Neuronal stem cell (in vitro differentiated cells): ENCODE measurements around the gene OR1S1.
A peak's percentile ranks its signal among the peaks of the same experiment; 100 is the strongest.

ENCODE experiments used
- DNase-seq: peaks from one replicate; pipeline ENCODE4 v3.0.0-alpha.2; 2013; ENCODE audit warnings: low spot score
- H2AFZ ChIP-seq: one replicate; pipeline ENCODE4 v1.6.1; 2013; ENCODE audit warnings: mild to moderate bottlenecking, low read length, inconsistent platforms
- H2AK5ac ChIP-seq: 2 replicates; pipeline ENCODE4 v1.6.1; 2013; ENCODE audit warnings: low read depth, mild to moderate bottlenecking, inconsistent platforms, low read length, moderate library complexity, mixed read lengths
- H2BK120ac ChIP-seq: 2 replicates; pipeline ENCODE4 v1.6.1; 2013; ENCODE audit warnings: low read depth, mild to moderate bottlenecking, inconsistent platforms, low read length, moderate library complexity, mixed read lengths
- H2BK12ac ChIP-seq: one replicate; pipeline ENCODE4 v1.6.1; 2013; ENCODE audit warnings: low read length, inconsistent platforms
- H2BK15ac ChIP-seq: 2 replicates; pipeline ENCODE4 v1.6.1; 2013; ENCODE audit warnings: mild to moderate bottlenecking, low read length, inconsistent platforms, mixed read lengths
- H2BK5ac ChIP-seq: one replicate; pipeline ENCODE4 v1.6.1; 2013; ENCODE audit warnings: inconsistent platforms, mild to moderate bottlenecking, low read length, moderate library complexity
- H3K14ac ChIP-seq: one replicate; pipeline ENCODE4 v1.6.1; 2013; ENCODE audit warnings: low read length, inconsistent platforms
- H3K18ac ChIP-seq: 2 replicates; pipeline ENCODE4 v1.6.1; 2013; ENCODE audit warnings: low read length, inconsistent platforms
- H3K23ac ChIP-seq: 2 replicates; pipeline ENCODE4 v1.6.1; 2013; ENCODE audit warnings: low read depth, mild to moderate bottlenecking, mixed read lengths, low read length, inconsistent platforms; ENCODE audit not compliant: poor library complexity
- H3K27ac ChIP-seq: replicated peaks from 3 replicates; pipeline ENCODE4 v1.5.1; 2013; ENCODE audit warnings: low read length, inconsistent platforms
- H3K27me3 ChIP-seq, 3 experiments: 2 replicates each; pipeline ENCODE4 v1.6.1; 2013; ENCODE audit warnings: low read length in 3 of 3, mild to moderate bottlenecking in 2 of 3, inconsistent platforms in 1 of 3, low read depth in 1 of 3, mixed read lengths in 1 of 3, moderate library complexity in 1 of 3; ENCODE audit not compliant: control insufficient read depth in 3 of 3, insufficient read depth in 3 of 3
- H3K36me3 ChIP-seq, 2 donors: replicated peaks in 1 of 2; 2 replicates each; pipeline ENCODE4 v1.6.1; 2013; ENCODE audit warnings: low read length in 2 of 2; ENCODE audit not compliant: control insufficient read depth in 2 of 2, insufficient read depth in 2 of 2
- H3K4ac ChIP-seq: 2 replicates; pipeline ENCODE4 v1.6.1; 2013; ENCODE audit warnings: inconsistent platforms, mild to moderate bottlenecking, low read length, moderate library complexity
- H3K4me1 ChIP-seq, 2 donors: 1 replicate in 1 of 2; 2 replicates in 1 of 2; pipeline ENCODE4 v1.6.1; 2013; ENCODE audit warnings: low read length in 2 of 2, low read depth in 1 of 2; ENCODE audit not compliant: control insufficient read depth in 2 of 2, insufficient read depth in 1 of 2
- H3K4me2 ChIP-seq: one replicate; pipeline ENCODE4 v1.6.1; 2013; ENCODE audit warnings: mild to moderate bottlenecking, low read length, inconsistent platforms; ENCODE audit not compliant: insufficient read depth, poor library complexity, severe bottlenecking
- H3K4me3 ChIP-seq, 2 donors: 2 replicates each; pipeline ENCODE4 v1.5.1; 2013; ENCODE audit warnings: low read length in 2 of 2, mild to moderate bottlenecking in 2 of 2, inconsistent platforms in 1 of 2, moderate library complexity in 1 of 2
- H3K79me1 ChIP-seq: one replicate; pipeline ENCODE4 v1.6.1; 2013; ENCODE audit warnings: low read depth, mild to moderate bottlenecking, inconsistent platforms, low read length, moderate library complexity
- H3K9ac ChIP-seq: one replicate; pipeline ENCODE4 v1.6.1; 2013; ENCODE audit warnings: mild to moderate bottlenecking, low read depth, low read length, inconsistent platforms; ENCODE audit not compliant: poor library complexity
- H3K9me3 ChIP-seq, 2 donors: replicated peaks in 1 of 2; 2 replicates each; pipeline versions ENCODE3 to v1.6.1; 2013; ENCODE audit warnings: low read length in 2 of 2, mild to moderate bottlenecking in 2 of 2, inconsistent platforms in 1 of 2, low read depth in 1 of 2, mixed read lengths in 1 of 2, moderate library complexity in 1 of 2; ENCODE audit not compliant: control insufficient read depth in 2 of 2, insufficient read depth in 1 of 2
- H4K8ac ChIP-seq: one replicate; pipeline ENCODE4 v1.6.1; 2013; ENCODE audit warnings: low read depth, mild to moderate bottlenecking, inconsistent platforms, low read length, moderate library complexity
- H4K91ac ChIP-seq: one replicate; pipeline ENCODE4 v1.6.1; 2013; ENCODE audit warnings: low read length, low read depth, mild to moderate bottlenecking, inconsistent platforms; ENCODE audit not compliant: poor library complexity
- WGBS, 2 donors: extraction: QIAGEN DNeasy Blood & Tissue Kit; methylation state at CpG; one replicate each; pipeline ENCODE4 v1.1.7; 2013; ENCODE audit warnings: missing lambda C conversion rate in 2 of 2, mixed read lengths in 1 of 2; ENCODE audit not compliant: insufficient read length in 2 of 2, insufficient replicate concordance in 1 of 2; ENCODE audit errors: extremely low coverage in 2 of 2; 5-methylcytosine and 5-hydroxymethylcytosine counted together

OR1S1 gene

GRCh38 chr11:58177409-58178054, 35.0 kb upstream of the OR1S1 start:
- Histone ChIP-seq H3K4me3 (no peak overlapping the region), H3K18ac (no peak overlapping the region), H3K79me1 (no peaks in the 10 kb centered on the region), H4K91ac (no peak overlapping the region), H3K9me3 (no peaks in the 10 kb centered on the region), H3K27ac (no peak overlapping the region), H3K4me1 (no peaks in the 10 kb centered on the region), H3K4ac (no peak overlapping the region), H2AK5ac (no peak overlapping the region), H2BK5ac (no peak overlapping the region), H3K14ac (no peak overlapping the region), H2BK15ac (no peak overlapping the region), H3K27me3 (peaks cover 0 to 1% (median 0%) of the 10 kb centered on the region in 3 experiments), H2AFZ (no peak overlapping the region), H2BK12ac (no peak overlapping the region), H3K9ac (no peak overlapping the region), H3K4me2 (no peak overlapping the region), H4K8ac (no peak overlapping the region), H3K23ac (no peak overlapping the region), H2BK120ac (no peak overlapping the region), H3K36me3 (no peaks in the 10 kb centered on the region)
- WGBS, 2 donors, result no CpG with 5 or more reads among the region's 5 CpGs
- DNase-seq, result no peak

GRCh38 chr11:58178444-58178843, 34.1 kb upstream of the OR1S1 start:
- Histone ChIP-seq H3K4me2 (no peak overlapping the region), H3K18ac (no peak overlapping the region), H2BK5ac (no peak overlapping the region), H2BK120ac (no peak overlapping the region), H3K4ac (no peak overlapping the region), H2AK5ac (no peak overlapping the region), H3K27me3 (peaks cover 0 to 1% (median 0%) of the 10 kb centered on the region in 3 experiments), H3K36me3 (no peaks in the 10 kb centered on the region), H4K8ac (no peak overlapping the region), H4K91ac (no peak overlapping the region), H3K4me3 (no peak overlapping the region), H3K27ac (no peak overlapping the region), H3K23ac (no peak overlapping the region), H3K4me1 (no peaks in the 10 kb centered on the region), H3K9me3 (no peaks in the 10 kb centered on the region), H3K79me1 (no peaks in the 10 kb centered on the region), H3K14ac (no peak overlapping the region), H3K9ac (no peak overlapping the region), H2AFZ (no peak overlapping the region), H2BK12ac (no peak overlapping the region), H2BK15ac (no peak overlapping the region)
- no CpG with 5 or more reads among the region's 6 CpGs for WGBS, 2 donors
- no peak for DNase-seq

GRCh38 chr11:58179648-58180047, 32.9 kb upstream of the OR1S1 start:
- Histone ChIP-seq H3K14ac (no peak overlapping the region), H2BK15ac (no peak overlapping the region), H3K4me3 (peak overlapping the region in 1 of 2 donors; percentile 13), H3K4me2 (no peak overlapping the region), H4K91ac (no peak overlapping the region), H4K8ac (no peak overlapping the region), H3K4ac (no peak overlapping the region), H3K79me1 (no peaks in the 10 kb centered on the region), H3K36me3 (no peaks in the 10 kb centered on the region), H3K9ac (no peak overlapping the region), H2BK5ac (no peak overlapping the region), H2BK12ac (no peak overlapping the region), H2AK5ac (no peak overlapping the region), H3K4me1 (no peaks in the 10 kb centered on the region), H3K27ac (no peak overlapping the region), H2AFZ (no peak overlapping the region), H3K23ac (no peak overlapping the region), H2BK120ac (no peak overlapping the region), H3K18ac (peak overlapping the region; percentile 2), H3K27me3 (peaks cover 0 to 1% (median 0%) of the 10 kb centered on the region in 3 experiments), H3K9me3 (no peaks in the 10 kb centered on the region)
- WGBS, 2 donors, result no CpG with 5 or more reads among the region's 7 CpGs
- DNase-seq, result no peak

GRCh38 chr11:58186938-58187337, 25.6 kb upstream of the OR1S1 start:
- no peak overlapping the region for H4K8ac ChIP-seq
- H3K4me3 ChIP-seq, result no peak overlapping the region
- no peak overlapping the region for H3K4ac ChIP-seq
- H3K4me1 ChIP-seq, result no peaks in the 10 kb centered on the region
- no peak overlapping the region for H3K23ac ChIP-seq
- H3K79me1 ChIP-seq, result no peaks in the 10 kb centered on the region
- no peak for DNase-seq
- H3K18ac ChIP-seq, result no peak overlapping the region
- H4K91ac ChIP-seq, result no peak overlapping the region
- no peak overlapping the region for H3K27ac ChIP-seq
- no peaks in the 10 kb centered on the region for H3K36me3 ChIP-seq
- no peak overlapping the region for H3K9ac ChIP-seq
- H2BK12ac ChIP-seq, result no peak overlapping the region
- H3K9me3 ChIP-seq, result no peaks in the 10 kb centered on the region
- H3K4me2 ChIP-seq, result no peak overlapping the region
- H2AK5ac ChIP-seq, result no peak overlapping the region
- no CpG with 5 or more reads among the region's 4 CpGs for WGBS, 2 donors
- no peak overlapping the region for H2BK5ac ChIP-seq
- H2BK120ac ChIP-seq, result no peak overlapping the region
- H3K27me3 ChIP-seq, result no peaks in the 10 kb centered on the region
- H2AFZ ChIP-seq, result no peak overlapping the region
- no peak overlapping the region for H2BK15ac ChIP-seq
- no peak overlapping the region for H3K14ac ChIP-seq
